Measurements from ENCODE around the gene TMEM38B.
"Not testable (repeated sequence)": the region's sequence is repeated elsewhere in the genome, so short reads cannot be mapped to it uniquely, and the experiment has no call there.

The TMEM38B gene

GRCh38 chr9:105683688-105684275 is 10.6 kb upstream of the TMEM38B start:
- no peak for DNase-seq

DNA sequence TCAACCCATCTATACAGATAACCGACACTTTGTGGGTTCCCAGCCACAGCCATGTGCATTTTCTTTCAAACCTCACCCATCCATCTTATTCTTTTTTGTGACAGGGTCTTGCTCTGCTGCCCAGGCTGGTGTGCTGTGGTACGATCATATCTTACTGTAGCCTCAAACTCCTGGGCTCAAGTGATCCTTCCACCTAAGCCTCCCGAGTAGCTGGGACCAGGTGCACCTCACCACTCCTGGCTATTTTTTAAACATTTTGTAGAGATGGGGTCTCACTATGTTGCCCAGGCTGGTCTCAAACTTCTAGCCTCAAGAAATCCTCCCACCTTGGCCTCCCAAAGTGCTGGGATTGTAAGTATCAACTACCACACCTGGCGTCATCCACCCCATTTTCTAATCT is 7.4 kb upstream of the TMEM38B start:
- no peak for DNase-seq

DNA sequence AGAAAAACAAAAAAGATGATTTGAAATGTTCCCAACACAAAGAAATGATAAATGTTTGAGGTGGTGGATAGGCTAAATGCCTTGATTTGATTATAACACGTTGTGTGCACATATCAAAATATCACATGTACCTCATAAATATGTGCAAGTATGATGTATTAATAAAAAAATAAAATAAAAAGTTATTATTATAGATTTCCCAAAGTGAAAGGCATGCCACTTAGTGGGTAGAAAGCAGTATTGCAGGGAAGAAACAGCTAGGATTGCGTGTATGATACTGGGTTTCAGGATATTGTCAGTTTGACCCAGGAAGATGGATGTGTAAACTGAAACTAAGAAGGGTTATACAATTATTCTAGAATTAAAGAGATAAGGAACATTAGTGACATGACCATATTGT is 3.6 kb upstream of the TMEM38B start:
- DNase-seq = no peak

GRCh38 chr9:105693435-105694189 is 729 bp upstream of the TMEM38B start:
- no peak for DNase-seq

- no peak for DNase-seq
These were observed 674 bp downstream of the TMEM38B start for GRCh38 chr9:105694848-105695581.

- no peak for DNase-seq
These were observed 2.0 kb downstream of the TMEM38B start for GRCh38 chr9:105696219-105696793.

- DNase-seq = no peak
These were observed 3.5 kb downstream of the TMEM38B start for GRCh38 chr9:105697871-105698270.

DNA sequence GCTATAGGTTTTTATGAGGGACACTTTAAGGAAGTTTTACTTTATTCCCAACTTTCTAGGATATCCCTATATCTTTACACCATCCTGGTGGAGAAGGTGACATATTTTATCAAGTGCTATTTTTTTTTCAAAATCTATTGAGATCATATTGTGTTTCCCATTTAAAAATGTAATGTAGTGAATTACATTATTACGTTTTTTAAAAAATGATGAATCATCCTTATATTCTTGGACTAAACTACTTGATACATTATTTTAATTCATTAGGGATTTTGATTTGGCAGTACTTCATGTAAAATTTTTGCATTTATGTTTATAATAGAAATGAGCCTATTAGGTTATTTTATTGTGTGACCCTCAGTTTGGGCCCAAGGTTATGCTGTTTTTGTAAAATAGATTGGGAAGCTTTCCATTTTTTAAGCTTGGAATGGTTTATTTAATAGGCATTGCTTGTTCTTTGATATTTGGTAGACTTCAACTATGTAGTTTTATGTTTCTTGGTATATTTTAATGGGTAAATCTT is 4.1 kb downstream of the TMEM38B start:
- DNase-seq = no peak

DNA sequence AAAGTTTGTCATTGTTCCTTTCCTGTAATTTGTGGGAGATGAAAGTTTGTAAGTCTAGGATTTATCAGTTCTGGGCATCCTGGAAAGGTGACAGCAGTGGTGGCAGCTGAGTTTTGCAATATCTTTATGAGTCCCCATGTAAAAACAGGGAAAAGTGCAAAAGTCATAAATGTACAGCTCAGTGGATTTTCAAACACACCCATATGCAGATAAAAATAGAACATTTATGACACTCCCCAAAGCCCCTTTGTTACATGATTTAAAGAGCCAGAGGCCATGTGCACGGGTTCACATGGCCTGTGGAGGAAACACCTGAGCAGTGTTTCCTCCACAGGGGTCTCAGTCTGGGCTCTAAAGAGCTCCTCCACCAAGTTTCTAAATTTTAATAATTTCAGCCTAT is 6.3 kb downstream of the TMEM38B start:
- no peak for DNase-seq

GRCh38 chr9:105701145-105701544 is 6.8 kb downstream of the TMEM38B start:
- no peak for DNase-seq

- DNase-seq = no peak
These were observed 7.9 kb downstream of the TMEM38B start for GRCh38 chr9:105702207-105702606.

DNA sequence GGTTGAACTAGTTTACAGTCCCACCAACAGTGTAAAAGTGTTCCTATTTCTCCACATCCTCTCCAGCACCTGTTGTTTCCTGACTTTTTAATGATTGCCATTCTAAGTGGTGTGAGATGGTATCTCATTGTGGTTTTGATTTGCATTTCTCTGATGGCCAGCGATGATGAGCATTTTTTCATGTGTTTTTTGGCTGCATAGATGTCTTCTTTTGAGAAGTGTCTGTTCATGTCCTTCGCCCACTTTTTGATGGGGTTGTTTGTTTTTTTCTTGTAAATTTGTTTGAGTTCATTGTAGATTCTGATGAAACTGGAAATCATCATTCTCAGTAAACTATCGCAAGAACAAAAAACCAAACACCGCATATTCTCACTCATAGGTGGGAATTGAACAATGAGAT is 9.3 kb downstream of the TMEM38B start:
- not testable (repeated sequence) for DNase-seq

- DNase-seq = no peak
These were observed 11.8 kb downstream of the TMEM38B start for GRCh38 chr9:105706156-105706555.

- DNase-seq = no peak
These were observed 14.1 kb downstream of the TMEM38B start for GRCh38 chr9:105708405-105708804.

DNA sequence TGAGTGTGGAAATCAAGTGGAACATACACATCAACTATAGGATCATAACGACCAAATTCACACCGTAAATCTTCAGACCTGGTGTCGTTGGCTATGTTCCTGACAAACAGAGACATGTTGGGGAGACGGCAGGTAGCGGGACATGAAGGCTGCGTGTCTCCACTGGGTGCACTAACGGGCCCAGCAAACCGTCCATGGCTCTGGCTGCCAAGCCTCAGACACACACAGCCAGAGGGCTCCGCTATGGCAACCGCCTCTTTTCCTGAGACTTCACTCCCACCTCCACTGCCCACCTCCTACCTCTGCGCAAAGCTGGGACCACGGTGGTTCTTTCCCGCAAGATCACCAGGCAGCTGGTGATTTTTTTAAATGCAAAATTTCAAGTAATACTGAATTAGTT is 16.3 kb downstream of the TMEM38B start:
- DNase-seq = no peak

DNA sequence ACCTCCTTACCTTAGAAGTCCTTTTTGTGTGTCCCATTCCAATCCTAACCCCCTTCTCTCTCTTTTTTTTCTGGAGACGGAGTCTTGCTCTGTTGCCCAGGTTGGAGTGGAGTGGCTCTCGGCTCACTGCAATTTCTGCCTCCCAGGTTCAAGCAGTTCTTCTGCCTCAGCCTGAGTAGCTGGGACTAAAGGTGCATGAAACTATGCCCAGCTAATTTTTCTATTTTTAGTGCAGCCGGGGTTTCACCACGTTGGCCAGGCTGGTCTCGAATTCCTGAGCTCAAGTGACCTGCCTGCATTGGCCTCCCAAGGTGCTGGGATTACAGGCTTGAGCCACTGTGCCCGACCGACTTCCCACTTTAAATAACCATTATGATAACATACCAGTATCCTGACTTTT is 17.5 kb downstream of the TMEM38B start:
- no peak for DNase-seq

DNA sequence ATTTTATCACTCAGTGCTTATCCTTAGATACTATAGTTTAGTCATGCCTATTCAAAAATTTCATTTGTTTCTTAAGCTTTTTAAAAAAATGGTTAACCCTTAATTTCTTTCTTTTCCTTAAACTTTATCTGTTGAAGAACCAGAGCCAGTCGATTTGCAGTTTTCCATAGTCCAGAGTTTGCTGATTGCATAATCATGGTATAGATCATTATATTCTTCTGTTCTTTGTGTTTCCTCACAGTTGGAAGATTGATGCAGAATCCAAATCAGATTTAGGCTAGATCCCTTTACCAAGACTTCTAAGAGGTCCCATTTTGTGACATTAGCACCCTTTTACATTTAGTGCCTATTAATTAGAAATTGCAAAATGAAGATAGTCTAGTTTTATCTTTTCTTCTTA is 18.0 kb downstream of the TMEM38B start:
- no peak for DNase-seq

DNA sequence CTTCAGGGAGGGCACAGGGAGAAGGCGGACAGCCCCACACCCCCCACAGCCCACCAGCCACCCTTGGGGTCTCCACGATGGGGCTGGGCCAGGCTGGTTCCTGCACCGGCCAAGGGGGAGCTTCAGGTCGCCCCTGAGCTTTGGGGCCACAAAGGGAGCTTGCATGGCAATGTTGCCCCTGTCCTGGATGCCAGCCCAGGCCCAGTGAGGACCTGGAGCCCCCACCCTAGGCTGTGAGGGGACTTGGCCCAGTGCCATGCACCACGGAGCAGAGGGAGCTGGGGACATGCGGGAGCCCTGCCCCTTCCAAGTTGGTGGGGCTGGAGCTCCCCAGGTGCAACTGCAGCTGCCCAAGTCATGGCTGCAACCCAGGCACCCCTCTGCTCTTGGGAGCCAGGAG is 18.4 kb downstream of the TMEM38B start:
- DNase-seq = no peak

DNA sequence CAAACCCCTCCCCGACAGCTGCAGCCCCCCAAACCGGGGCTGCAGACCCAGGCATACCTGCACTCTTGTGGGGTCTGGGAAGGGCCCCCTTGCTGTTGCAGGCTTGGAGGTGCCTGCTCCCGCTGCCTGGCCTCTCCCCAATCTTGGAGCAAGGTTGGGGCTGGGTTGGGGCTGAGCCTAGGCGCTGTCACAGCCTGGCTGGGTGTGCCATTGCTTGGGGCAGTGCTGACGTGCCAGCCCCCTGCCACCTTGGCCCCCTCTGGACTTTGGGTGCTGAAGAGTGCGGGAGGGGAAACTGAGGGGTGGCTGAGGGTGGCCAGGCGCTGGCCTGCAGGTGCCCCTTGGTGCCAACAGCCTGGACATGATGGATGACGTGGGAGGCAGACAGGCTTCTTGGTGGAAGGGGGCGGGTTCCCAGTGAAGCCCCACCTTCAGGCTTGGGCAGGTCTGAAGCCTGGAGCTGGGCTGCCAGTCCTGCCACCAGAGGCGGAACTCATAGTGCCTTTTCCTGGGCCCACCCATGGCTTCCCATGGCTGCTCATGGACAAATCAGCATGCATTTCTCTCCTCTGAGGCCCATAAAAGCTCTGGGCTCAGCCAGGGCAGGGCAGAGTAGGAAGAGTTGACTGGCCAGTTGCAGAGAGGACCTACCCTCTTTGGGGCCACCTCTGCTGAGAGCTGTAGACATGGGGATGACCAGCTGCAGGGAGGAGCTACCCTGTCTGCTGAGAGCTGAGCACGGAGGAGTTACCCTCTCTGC is 19.1 kb downstream of the TMEM38B start:
- DNase-seq = no peak

DNA sequence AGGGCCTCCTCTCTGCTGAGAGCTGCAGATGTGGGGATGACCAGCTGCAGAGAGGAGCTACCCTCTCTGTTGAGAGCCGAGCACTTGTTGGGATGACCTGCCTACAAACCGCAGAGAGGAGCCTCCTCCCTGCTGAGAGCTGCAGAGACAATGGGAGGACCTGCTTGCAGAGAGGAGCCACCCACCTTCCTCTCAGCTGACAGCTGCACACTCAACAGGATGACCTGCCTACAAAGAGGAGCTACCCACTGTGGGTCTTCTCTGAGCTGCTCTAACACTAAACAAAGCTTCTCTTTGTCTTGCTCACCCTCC is 19.6 kb downstream of the TMEM38B start:
- DNase-seq = no peak

- no peak for DNase-seq
These were observed 21.8 kb downstream of the TMEM38B start for GRCh38 chr9:105716146-105716545.

DNA sequence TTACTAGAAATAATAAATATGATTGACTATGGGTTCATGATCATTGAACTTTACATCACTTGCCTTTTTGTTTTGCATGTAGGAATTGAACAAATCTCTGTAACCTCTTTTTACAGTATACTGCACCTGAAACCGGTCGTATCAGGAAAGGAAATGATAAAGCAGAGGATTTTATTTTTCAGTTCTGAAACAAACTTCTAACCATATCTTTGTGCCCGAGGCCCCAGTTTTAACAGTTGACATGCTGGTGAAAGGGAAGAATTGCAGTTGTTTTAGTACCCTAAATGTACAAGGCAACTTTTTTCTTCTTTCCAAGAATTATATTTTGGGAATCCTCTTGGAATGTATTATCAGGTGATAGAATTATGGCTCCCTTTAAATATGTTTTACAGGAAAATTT is 27.8 kb downstream of the TMEM38B start:
- DNase-seq = no peak

GRCh38 chr9:105725370-105725769 is 31.0 kb downstream of the TMEM38B start:
- no peak for DNase-seq
